ENCODE data around the gene AADACL2.

Gene AADACL2

GRCh38 chr3:151804267-151804666 is 70.5 kb downstream of the AADACL2 start:
- DNase-seq (ENCODE audit: low read depth) = no peak

GRCh38 chr3:151806838-151807237 is 73.1 kb downstream of the AADACL2 start:
- no peak for DNase-seq (ENCODE audit: low read depth)

Measured in stimulated activated CD8-positive, alpha-beta memory T cell treated with anti-CD3 and anti-CD28 coated beads, Interleukin-4, amount 100 ng/mL, for 24 hours (primary cell).